Peyer's patch (tissue), 4 donors: Measurements from ENCODE around the gene CACHD1. TPM values are rescaled to one million over a fixed set of nuclear protein-coding genes. Genes with fewer than 3 reads are reported as not detected.

Source experiments
- DNase-seq, 3 donors: peaks; one replicate each; pipeline ENCODE4 v3.0.0-alpha.2; 2017 to 2019
- H3K27ac ChIP-seq, 4 donors: fragments of 200-600 bp; sonication (generic); one replicate each; pipeline ENCODE4 v1.5.1; 2016 to 2019
- H3K27me3 ChIP-seq, 2 donors: fragments of 200-600 bp; sonication (generic); one replicate each; pipeline ENCODE4 v1.5.1; 2019
- H3K36me3 ChIP-seq, 3 donors: fragments of 200-600 bp; sonication (generic); one replicate each; pipeline ENCODE4 v1.5.1; 2016 to 2019
- H3K4me1 ChIP-seq, 4 donors: fragments of 200-600 bp; sonication (generic); one replicate each; pipeline ENCODE4 v1.5.1; 2016 to 2019
- H3K4me3 ChIP-seq, 4 donors: fragments of 200-600 bp; sonication (generic); 1 replicate in 3 of 4; 2 replicates in 1 of 4; pipeline ENCODE4 v1.5.1; 2016 to 2019; ENCODE audit warnings: mild to moderate bottlenecking in 1 of 4
- H3K9me3 ChIP-seq, 4 donors: fragments of 200-600 bp; sonication (generic); one replicate each; pipeline ENCODE4 v1.5.1; 2016 to 2019; ENCODE audit warnings: mild to moderate bottlenecking in 1 of 4
- POLR2A ChIP-seq, 2 donors: fragments of 450-650 bp; IDR thresholded peaks; one replicate each; pipeline ENCODE4 v1.5.1; 2017; ENCODE audit warnings: antibody characterized with exemption in 2 of 2, mild to moderate bottlenecking in 2 of 2, moderate library complexity in 2 of 2
- total RNA-seq, 4 donors: library from RNA; depleted of rRNA; stranded (reverse); fragments of >200 nt; gene quantifications; one replicate each; pipeline ENCODE4 v1.1.0, GENCODE V29; 2016
- TF ChIP-seq, protein P1 (sequence below), 6 experiments: fragments of 450-650 bp in 4 of 6; fragments of 200-600 bp in 2 of 6; sonication (generic) in 1 of 6; IDR thresholded peaks; one replicate each; pipeline ENCODE4 v1.5.1; 2017 to 2019; ENCODE audit warnings: antibody characterized with exemption in 6 of 6, mild to moderate bottlenecking in 3 of 6, moderate library complexity in 1 of 6

Gene CACHD1
- total RNA-seq, 4 donors from 2014 or later = 3.3 to 10.7 (median 6.3) TPM

DNA sequence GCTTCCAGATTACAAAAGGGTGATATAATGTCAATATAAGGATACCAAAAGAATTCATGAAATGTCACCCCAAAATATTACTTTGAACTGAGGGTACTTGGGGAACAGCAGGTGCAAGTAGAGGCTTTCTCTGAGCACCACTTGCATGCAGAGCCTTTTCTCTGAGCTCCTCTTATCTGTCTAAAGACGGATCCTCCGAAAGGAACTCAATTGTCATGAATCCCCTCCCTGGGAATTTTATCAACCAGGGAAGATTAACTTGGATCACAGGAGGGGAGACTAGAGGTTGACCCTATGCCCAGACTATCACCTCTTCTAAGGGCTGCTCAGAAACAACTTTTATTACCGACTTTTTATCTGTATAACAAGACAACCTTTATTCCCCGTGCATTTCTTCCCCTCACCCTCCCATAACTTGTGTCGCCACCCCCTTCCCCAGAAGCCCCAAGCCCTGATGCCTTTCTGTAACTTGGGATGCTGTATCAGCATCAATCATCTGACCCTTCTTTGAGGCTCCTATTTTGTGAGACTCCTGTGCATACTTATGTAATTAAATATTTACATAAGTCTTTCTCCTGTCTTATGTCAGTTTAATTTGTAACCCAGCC, 94.1 kb downstream of the CACHD1 start:
- H3K27ac ChIP-seq = no peak overlapping the region
- no peaks in the 10 kb centered on the region for H3K27me3 ChIP-seq
- no peaks in the 10 kb centered on the region for H3K9me3 ChIP-seq
- no peak overlapping the region for H3K4me3 ChIP-seq
- TF ChIP-seq, protein P1, sequence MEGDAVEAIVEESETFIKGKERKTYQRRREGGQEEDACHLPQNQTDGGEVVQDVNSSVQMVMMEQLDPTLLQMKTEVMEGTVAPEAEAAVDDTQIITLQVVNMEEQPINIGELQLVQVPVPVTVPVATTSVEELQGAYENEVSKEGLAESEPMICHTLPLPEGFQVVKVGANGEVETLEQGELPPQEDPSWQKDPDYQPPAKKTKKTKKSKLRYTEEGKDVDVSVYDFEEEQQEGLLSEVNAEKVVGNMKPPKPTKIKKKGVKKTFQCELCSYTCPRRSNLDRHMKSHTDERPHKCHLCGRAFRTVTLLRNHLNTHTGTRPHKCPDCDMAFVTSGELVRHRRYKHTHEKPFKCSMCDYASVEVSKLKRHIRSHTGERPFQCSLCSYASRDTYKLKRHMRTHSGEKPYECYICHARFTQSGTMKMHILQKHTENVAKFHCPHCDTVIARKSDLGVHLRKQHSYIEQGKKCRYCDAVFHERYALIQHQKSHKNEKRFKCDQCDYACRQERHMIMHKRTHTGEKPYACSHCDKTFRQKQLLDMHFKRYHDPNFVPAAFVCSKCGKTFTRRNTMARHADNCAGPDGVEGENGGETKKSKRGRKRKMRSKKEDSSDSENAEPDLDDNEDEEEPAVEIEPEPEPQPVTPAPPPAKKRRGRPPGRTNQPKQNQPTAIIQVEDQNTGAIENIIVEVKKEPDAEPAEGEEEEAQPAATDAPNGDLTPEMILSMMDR (IDR thresholded peaks at IDR 0.05) = no peak
- no peak for TF ChIP-seq POLR2A (IDR thresholded peaks at IDR 0.05)
- no peaks in the 10 kb centered on the region for H3K4me1 ChIP-seq
- no peaks in the 10 kb centered on the region for H3K36me3 ChIP-seq
- DNase-seq = no peak

DNA sequence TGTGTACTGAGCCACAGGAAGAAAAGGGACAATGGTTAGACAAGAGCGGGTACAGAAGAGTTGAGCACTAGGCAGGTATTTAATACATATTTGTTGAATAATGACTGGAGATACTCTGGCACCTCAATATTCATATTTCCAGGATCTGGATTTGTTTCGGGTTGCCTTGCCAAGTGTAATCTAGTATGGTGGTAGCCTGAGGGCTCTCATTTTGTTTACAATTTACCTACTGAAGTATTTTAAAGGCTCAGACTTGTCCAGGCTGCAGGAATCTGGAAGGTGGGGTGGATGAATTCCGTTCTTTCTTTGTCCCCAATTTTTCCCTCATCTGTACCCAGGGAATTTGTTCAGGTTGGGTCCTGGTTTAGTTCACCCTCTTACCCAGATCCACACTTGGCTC, 95.0 kb downstream of the CACHD1 start:
- DNase-seq = no peak
- no peaks in the 10 kb centered on the region for H3K4me1 ChIP-seq
- TF ChIP-seq, protein P1 (IDR thresholded peaks at IDR 0.05) = no peak
- TF ChIP-seq POLR2A (IDR thresholded peaks at IDR 0.05) = no peak
- no peaks in the 10 kb centered on the region for H3K27me3 ChIP-seq
- no peak overlapping the region for H3K4me3 ChIP-seq
- H3K9me3 ChIP-seq = no peaks in the 10 kb centered on the region
- no peaks in the 10 kb centered on the region for H3K36me3 ChIP-seq
- H3K27ac ChIP-seq = no peak overlapping the region

DNA sequence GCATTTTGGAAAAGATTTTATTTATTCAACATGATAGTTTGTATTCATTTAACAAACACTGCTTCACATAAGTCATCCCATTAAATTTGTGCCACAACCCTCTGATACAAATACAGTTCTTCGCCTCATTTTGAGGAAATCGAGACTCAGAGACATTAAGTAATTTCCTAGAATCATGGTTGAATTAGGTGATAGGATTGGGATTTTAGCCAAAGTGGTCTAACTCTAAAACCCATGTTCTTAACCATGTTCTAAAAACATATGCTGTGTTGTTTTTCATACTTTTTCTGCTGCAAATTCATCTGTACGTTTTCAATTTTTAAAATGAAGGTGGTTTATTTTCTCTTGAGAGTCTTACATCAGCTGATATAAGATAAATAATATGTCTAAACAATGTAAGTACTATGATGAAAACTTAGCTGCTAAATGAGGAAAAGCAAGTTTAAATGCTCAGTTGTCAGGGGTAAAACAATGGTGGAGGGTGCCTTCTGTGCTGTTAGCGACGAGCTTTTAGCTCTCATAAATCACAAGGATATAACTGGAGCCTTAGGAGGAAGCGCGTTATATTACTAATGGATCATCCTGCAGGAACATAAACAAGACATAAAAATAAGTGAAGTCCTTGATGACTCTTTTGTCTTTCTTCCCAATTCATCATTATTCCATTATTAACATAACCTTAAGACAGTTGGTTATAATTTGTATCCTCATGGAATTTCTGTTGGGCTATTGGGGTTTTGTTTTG, 97.7 kb downstream of the CACHD1 start:
- H3K27ac ChIP-seq = no peak overlapping the region
- H3K27me3 ChIP-seq = no peaks in the 10 kb centered on the region
- H3K4me1 ChIP-seq = no peaks in the 10 kb centered on the region
- no peaks in the 10 kb centered on the region for H3K36me3 ChIP-seq
- H3K4me3 ChIP-seq = no peak overlapping the region
- TF ChIP-seq POLR2A (IDR thresholded peaks at IDR 0.05) = no peak
- TF ChIP-seq, protein P1 (IDR thresholded peaks at IDR 0.05) = no peak
- DNase-seq = no peak
- no peaks in the 10 kb centered on the region for H3K9me3 ChIP-seq

DNA sequence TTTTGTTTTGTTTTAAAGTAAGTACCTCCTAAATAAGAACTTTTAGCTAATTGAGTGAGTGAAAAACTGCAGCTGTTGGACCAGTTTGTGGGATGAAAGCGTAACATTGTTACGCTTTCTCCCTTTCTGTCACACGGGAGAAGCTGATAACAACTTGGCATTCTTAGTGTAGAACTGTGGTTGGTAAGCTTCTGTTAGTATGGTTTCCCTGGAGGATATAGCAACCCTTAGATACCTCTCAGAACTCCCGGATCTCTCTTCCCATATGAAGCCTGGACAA, 98.2 kb downstream of the CACHD1 start:
- H3K36me3 ChIP-seq = no peaks in the 10 kb centered on the region
- no peak for DNase-seq
- no peak overlapping the region for H3K27ac ChIP-seq
- H3K4me3 ChIP-seq = no peak overlapping the region
- TF ChIP-seq, protein P1 (IDR thresholded peaks at IDR 0.05) = no peak
- no peak for TF ChIP-seq POLR2A (IDR thresholded peaks at IDR 0.05)
- H3K9me3 ChIP-seq = no peaks in the 10 kb centered on the region
- no peaks in the 10 kb centered on the region for H3K4me1 ChIP-seq
- no peaks in the 10 kb centered on the region for H3K27me3 ChIP-seq

DNA sequence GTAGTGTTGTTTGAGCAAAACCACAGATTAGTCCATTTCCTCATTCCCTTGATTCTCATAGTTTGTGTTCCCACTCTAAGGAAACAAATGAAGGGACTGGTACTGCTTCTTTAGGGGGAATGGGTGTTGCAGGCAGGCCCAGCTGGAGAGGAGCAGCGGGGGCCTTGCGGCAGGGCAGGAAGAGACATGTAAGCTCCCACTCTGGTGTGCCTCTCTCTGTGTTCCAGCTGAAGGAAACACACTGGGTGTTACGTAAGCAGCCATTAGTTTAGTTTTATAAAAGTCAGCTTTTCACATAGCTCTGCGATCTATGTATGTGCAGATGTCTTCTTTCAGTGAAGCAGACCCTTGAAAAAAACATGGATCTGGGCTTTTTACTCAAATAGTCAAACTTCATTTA, 99.5 kb downstream of the CACHD1 start:
- no peak overlapping the region for H3K4me3 ChIP-seq
- no peak for DNase-seq
- no peaks in the 10 kb centered on the region for H3K4me1 ChIP-seq
- TF ChIP-seq POLR2A (IDR thresholded peaks at IDR 0.05) = no peak
- TF ChIP-seq, protein P1 (IDR thresholded peaks at IDR 0.05) = no peak
- no peaks in the 10 kb centered on the region for H3K9me3 ChIP-seq
- no peaks in the 10 kb centered on the region for H3K36me3 ChIP-seq
- no peak overlapping the region for H3K27ac ChIP-seq
- no peaks in the 10 kb centered on the region for H3K27me3 ChIP-seq
